Measurements from ENCODE around the gene ZNF451. TPM values are rescaled to one million over a fixed set of nuclear protein-coding genes. Genes with fewer than 3 reads are reported as not detected.

ZNF451 gene
- total RNA-seq, 1 donor from 2014 or later = 34.4 TPM

- peaks cover 2% of the 10 kb centered on the region for H3K36me3 ChIP-seq (ENCODE audit: control insufficient read depth, insufficient read depth, low read length)
- H3K27me3 ChIP-seq (ENCODE audit: control insufficient read depth, insufficient read depth, low read length) = no peaks in the 10 kb centered on the region
- H3K4me3 ChIP-seq (ENCODE audit: low read depth, low read length) = no peak overlapping the region
- TF ChIP-seq, protein P1, sequence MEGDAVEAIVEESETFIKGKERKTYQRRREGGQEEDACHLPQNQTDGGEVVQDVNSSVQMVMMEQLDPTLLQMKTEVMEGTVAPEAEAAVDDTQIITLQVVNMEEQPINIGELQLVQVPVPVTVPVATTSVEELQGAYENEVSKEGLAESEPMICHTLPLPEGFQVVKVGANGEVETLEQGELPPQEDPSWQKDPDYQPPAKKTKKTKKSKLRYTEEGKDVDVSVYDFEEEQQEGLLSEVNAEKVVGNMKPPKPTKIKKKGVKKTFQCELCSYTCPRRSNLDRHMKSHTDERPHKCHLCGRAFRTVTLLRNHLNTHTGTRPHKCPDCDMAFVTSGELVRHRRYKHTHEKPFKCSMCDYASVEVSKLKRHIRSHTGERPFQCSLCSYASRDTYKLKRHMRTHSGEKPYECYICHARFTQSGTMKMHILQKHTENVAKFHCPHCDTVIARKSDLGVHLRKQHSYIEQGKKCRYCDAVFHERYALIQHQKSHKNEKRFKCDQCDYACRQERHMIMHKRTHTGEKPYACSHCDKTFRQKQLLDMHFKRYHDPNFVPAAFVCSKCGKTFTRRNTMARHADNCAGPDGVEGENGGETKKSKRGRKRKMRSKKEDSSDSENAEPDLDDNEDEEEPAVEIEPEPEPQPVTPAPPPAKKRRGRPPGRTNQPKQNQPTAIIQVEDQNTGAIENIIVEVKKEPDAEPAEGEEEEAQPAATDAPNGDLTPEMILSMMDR (IDR thresholded peaks at IDR 0.05; ENCODE audit: insufficient read depth, low read length, poor library complexity, severe bottlenecking) = no peak
- DNase-seq (ENCODE audit: low read depth) = no peak
These were observed 58.2 kb downstream of the ZNF451 start for GRCh38 chr6:57147955-57148858.

DNA sequence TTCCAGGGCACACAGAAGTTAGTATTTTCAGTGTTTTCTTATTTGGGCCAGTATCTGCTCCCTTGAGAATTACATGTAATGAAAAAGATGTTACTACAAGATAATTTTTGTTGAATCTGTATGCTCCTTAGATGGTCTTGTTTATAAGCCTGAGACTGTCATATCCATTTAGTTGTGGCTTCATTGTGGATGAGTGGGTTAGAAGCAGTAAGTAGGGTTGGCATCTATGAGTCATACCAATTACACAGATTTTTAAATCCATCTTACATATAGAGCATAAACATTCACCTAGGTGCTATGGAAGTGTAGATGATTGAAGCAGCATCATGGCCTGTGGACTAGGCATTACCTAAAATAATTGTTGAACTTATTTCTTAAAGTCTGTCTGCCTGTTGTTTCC lies 68.7 kb downstream of the ZNF451 start:
- Histone ChIP-seq H3K36me3 (ENCODE audit: control insufficient read depth, insufficient read depth, low read length) (peaks cover 2% of the 10 kb centered on the region), H3K4me3 (ENCODE audit: low read depth, low read length) (no peak overlapping the region), H3K27me3 (ENCODE audit: control insufficient read depth, insufficient read depth, low read length) (no peaks in the 10 kb centered on the region)
- DNase-seq (ENCODE audit: low read depth) = no peak
- TF ChIP-seq, protein P1 (IDR thresholded peaks at IDR 0.05; ENCODE audit: insufficient read depth, low read length, poor library complexity, severe bottlenecking) = no peak

GRCh38 chr6:57159127-57159526 lies 69.1 kb downstream of the ZNF451 start:
- no peaks in the 10 kb centered on the region for H3K36me3 ChIP-seq (ENCODE audit: control insufficient read depth, insufficient read depth, low read length)
- no peak overlapping the region for H3K4me3 ChIP-seq (ENCODE audit: low read depth, low read length)
- TF ChIP-seq, protein P1 (IDR thresholded peaks at IDR 0.05; ENCODE audit: insufficient read depth, low read length, poor library complexity, severe bottlenecking) = no peak
- DNase-seq (ENCODE audit: low read depth) = no peak
- H3K27me3 ChIP-seq (ENCODE audit: control insufficient read depth, insufficient read depth, low read length) = no peaks in the 10 kb centered on the region

GRCh38 chr6:57162028-57162427 lies 72.0 kb downstream of the ZNF451 start:
- no peak overlapping the region for H3K4me3 ChIP-seq (ENCODE audit: low read depth, low read length)
- no peaks in the 10 kb centered on the region for H3K36me3 ChIP-seq (ENCODE audit: control insufficient read depth, insufficient read depth, low read length)
- no peak for DNase-seq (ENCODE audit: low read depth)
- no peaks in the 10 kb centered on the region for H3K27me3 ChIP-seq (ENCODE audit: control insufficient read depth, insufficient read depth, low read length)
- TF ChIP-seq, protein P1 (IDR thresholded peaks at IDR 0.05; ENCODE audit: insufficient read depth, low read length, poor library complexity, severe bottlenecking) = no peak

DNA sequence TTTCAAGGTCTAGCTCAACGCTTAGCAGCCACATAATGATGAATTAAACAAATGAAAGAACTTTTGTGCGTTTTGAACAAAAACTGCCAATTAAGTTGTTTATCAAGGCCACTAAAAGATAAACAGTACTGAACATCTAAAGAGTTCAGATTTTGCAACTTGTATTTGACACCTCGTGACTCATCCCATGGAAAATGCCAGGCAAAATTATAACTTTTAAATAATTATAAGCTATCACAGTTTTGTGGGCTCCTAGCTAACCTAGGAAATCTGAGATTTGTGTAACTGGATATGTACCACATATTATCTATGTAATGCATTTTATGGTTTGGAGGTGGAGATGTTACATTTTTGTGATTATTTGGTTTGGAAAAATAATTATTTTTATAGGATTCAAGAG lies 72.5 kb downstream of the ZNF451 start:
- TF ChIP-seq, protein P1 (IDR thresholded peaks at IDR 0.05; ENCODE audit: insufficient read depth, low read length, poor library complexity, severe bottlenecking) = no peak
- Histone ChIP-seq H3K27me3 (ENCODE audit: control insufficient read depth, insufficient read depth, low read length) (no peaks in the 10 kb centered on the region), H3K36me3 (ENCODE audit: control insufficient read depth, insufficient read depth, low read length) (no peaks in the 10 kb centered on the region)

More for the DNA sequence above, 72.5 kb downstream of the ZNF451 start:
- DNase-seq (ENCODE audit: low read depth) = no peak
- no peak overlapping the region for H3K4me3 ChIP-seq (ENCODE audit: low read depth, low read length)
